ENCODE measurements around the gene AVL9.
"Not testable (repeated sequence)": the region's sequence is repeated elsewhere in the genome, so short reads cannot be mapped to it uniquely, and the experiment has no call there.

AVL9 gene

DNA sequence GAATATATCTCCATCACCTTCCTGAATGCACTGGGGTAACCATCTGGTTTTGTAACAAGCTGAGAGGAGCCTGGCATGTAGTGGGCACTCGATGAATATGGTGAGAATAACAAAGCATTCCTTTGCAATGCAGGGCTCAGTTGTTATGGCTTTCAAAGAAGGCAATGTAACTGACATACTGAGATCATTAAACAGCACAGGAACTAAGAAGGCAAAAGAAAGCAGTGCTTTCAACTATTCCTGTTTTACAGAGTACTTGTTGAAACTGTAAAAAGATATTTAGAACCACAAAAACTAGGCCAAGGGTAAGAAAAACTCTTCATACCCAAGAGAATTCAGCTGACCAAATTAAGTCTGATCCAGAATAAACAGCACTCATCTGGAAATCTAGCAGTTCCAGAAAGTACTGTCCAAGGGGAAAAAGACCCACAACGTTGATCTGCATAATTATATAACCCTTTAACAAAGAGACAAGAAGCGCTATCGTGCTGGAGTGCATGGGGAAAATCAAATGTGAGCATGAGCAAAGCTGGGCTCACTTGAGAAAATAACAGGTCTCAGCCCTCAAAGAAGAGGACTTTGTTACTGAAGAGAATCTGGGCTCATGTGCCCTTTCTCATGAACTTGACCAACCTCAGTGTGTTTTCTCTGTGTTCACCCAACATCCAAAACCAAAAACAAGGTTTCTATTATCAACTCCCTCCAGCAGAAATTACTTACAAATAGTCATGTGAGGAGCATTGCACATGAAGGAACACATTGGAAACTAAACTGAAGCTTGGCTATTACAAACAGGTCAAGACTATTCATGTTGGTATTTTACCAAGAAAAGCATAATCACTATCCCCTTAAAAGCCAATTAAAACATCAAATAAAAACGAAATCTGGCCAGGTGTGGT lies 116.2 kb downstream of the AVL9 start:
- Histone ChIP-seq H3K9me3 (ENCODE audit: control extremely low read depth in 1 of 5, control insufficient read depth in 4 of 5, insufficient read depth in 2 of 5, low read depth in 1 of 5, low read length in 4 of 5) (no peaks in the 10 kb centered on the region), H3K27me3 (replicated peaks in 2 of 5; ENCODE audit: control insufficient read depth in 4 of 5, insufficient read depth in 5 of 5, low read length in 4 of 5) (no peaks in the 10 kb centered on the region), H3K36me3 (ENCODE audit: control insufficient read depth in 4 of 4, insufficient read depth in 4 of 4, low read length in 3 of 4) (peaks cover 0 to 3% (median 1%) of the 10 kb centered on the region in 4 experiments), H3K4me3 (ENCODE audit: control insufficient read depth in 1 of 7, extremely low read depth in 1 of 7, insufficient read depth in 4 of 7, low read depth in 2 of 7, low read length in 6 of 7) (no peak overlapping the region), H3K4me1 (ENCODE audit: control extremely low read depth in 1 of 4, control insufficient read depth in 4 of 4, insufficient read depth in 4 of 4, low read length in 3 of 4) (no peaks in the 10 kb centered on the region), H3K27ac (ENCODE audit: insufficient read depth in 1 of 2, low read depth in 1 of 2, low read length in 2 of 2, poor library complexity in 1 of 2, severe bottlenecking in 2 of 2) (no peak overlapping the region)
- ChIA-PET CTCF (no interaction called here), POLR2A (no interaction called here)
- no peak for DNase-seq
- WGBS (ENCODE audit: insufficient coverage), result 90% methylated on average over 2 of the region's 5 CpGs

- Histone ChIP-seq H3K36me3 (ENCODE audit: control insufficient read depth in 4 of 4, insufficient read depth in 4 of 4, low read length in 3 of 4) (peaks cover 0 to 3% (median 2%) of the 10 kb centered on the region in 4 experiments), H3K4me1 (ENCODE audit: control extremely low read depth in 1 of 4, control insufficient read depth in 4 of 4, insufficient read depth in 4 of 4, low read length in 3 of 4) (no peaks in the 10 kb centered on the region), H3K9me3 (ENCODE audit: control extremely low read depth in 1 of 5, control insufficient read depth in 4 of 5, insufficient read depth in 2 of 5, low read depth in 1 of 5, low read length in 4 of 5) (no peaks in the 10 kb centered on the region), H3K27me3 (replicated peaks in 2 of 5; ENCODE audit: control insufficient read depth in 4 of 5, insufficient read depth in 5 of 5, low read length in 4 of 5) (no peaks in the 10 kb centered on the region), H3K4me3 (ENCODE audit: control insufficient read depth in 1 of 7, extremely low read depth in 1 of 7, insufficient read depth in 4 of 7, low read depth in 2 of 7, low read length in 6 of 7) (no peak overlapping the region), H3K27ac (ENCODE audit: insufficient read depth in 1 of 2, low read depth in 1 of 2, low read length in 2 of 2, poor library complexity in 1 of 2, severe bottlenecking in 2 of 2) (no peak overlapping the region)
- 100% methylated on average over 1 of the region's 1 CpG for WGBS (ENCODE audit: insufficient coverage)
- no peak for DNase-seq
- ChIA-PET POLR2A (no interaction called here), CTCF (no interaction called here)
Observed at GRCh38 chr7:32616625-32617024, 121.3 kb downstream of the AVL9 start.

GRCh38 chr7:32618470-32618869 lies 123.2 kb downstream of the AVL9 start:
- Histone ChIP-seq H3K9me3 (ENCODE audit: control extremely low read depth in 1 of 5, control insufficient read depth in 4 of 5, insufficient read depth in 2 of 5, low read depth in 1 of 5, low read length in 4 of 5) (no peaks in the 10 kb centered on the region), H3K36me3 (ENCODE audit: control insufficient read depth in 4 of 4, insufficient read depth in 4 of 4, low read length in 3 of 4) (peaks cover 0 to 3% (median 2%) of the 10 kb centered on the region in 4 experiments), H3K4me1 (ENCODE audit: control extremely low read depth in 1 of 4, control insufficient read depth in 4 of 4, insufficient read depth in 4 of 4, low read length in 3 of 4) (no peaks in the 10 kb centered on the region), H3K4me3 (ENCODE audit: control insufficient read depth in 1 of 7, extremely low read depth in 1 of 7, insufficient read depth in 4 of 7, low read depth in 2 of 7, low read length in 6 of 7) (no peak overlapping the region), H3K27me3 (replicated peaks in 2 of 5; ENCODE audit: control insufficient read depth in 4 of 5, insufficient read depth in 5 of 5, low read length in 4 of 5) (no peaks in the 10 kb centered on the region), H3K27ac (ENCODE audit: insufficient read depth in 1 of 2, low read depth in 1 of 2, low read length in 2 of 2, poor library complexity in 1 of 2, severe bottlenecking in 2 of 2) (no peak overlapping the region)
- 80% methylated on average over 1 of the region's 2 CpGs for WGBS (ENCODE audit: insufficient coverage)
- DNase-seq, result no peak
- ChIA-PET POLR2A (no interaction called here), CTCF (no interaction called here)

DNA sequence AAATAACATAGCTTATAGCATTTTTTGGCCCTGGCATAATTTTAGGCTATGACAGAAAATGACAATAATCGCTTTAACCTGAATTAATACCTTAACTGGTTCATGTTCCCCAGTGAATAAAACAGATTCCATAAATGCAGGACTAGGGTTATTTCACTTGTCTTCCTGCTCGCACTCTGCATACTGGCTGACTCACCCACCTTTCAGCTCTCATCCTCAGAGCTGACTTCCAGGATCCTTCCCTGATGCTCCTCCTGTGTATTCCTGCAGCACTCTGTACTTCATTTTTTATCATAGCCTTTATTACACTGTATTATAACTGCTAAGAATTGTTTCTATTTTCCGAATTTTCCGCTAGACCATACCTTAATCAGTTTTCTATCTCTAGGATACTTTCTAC lies 123.7 kb downstream of the AVL9 start:
- H3K27ac ChIP-seq (ENCODE audit: insufficient read depth in 1 of 2, low read depth in 1 of 2, low read length in 2 of 2, poor library complexity in 1 of 2, severe bottlenecking in 2 of 2), result no peak overlapping the region
- H3K4me1 ChIP-seq (ENCODE audit: control extremely low read depth in 1 of 4, control insufficient read depth in 4 of 4, insufficient read depth in 4 of 4, low read length in 3 of 4), result no peaks in the 10 kb centered on the region
- H3K27me3 ChIP-seq (replicated peaks in 2 of 5; ENCODE audit: control insufficient read depth in 4 of 5, insufficient read depth in 5 of 5, low read length in 4 of 5), result no peaks in the 10 kb centered on the region
- no peak for DNase-seq
- peaks cover 0 to 3% (median 2%) of the 10 kb centered on the region in 4 experiments for H3K36me3 ChIP-seq (ENCODE audit: control insufficient read depth in 4 of 4, insufficient read depth in 4 of 4, low read length in 3 of 4)
- ChIA-PET CTCF (no interaction called here), POLR2A (interaction anchor here (0.6 kb wide), 1 partner anchor 39 kb away, joined by 3 read pairs; no protein-coding TSS in a partner anchor)
- no peaks in the 10 kb centered on the region for H3K9me3 ChIP-seq (ENCODE audit: control extremely low read depth in 1 of 5, control insufficient read depth in 4 of 5, insufficient read depth in 2 of 5, low read depth in 1 of 5, low read length in 4 of 5)
- WGBS (ENCODE audit: insufficient coverage), result 90% methylated on average over 1 of the region's 4 CpGs
- no peak overlapping the region for H3K4me3 ChIP-seq (ENCODE audit: control insufficient read depth in 1 of 7, extremely low read depth in 1 of 7, insufficient read depth in 4 of 7, low read depth in 2 of 7, low read length in 6 of 7)

- CTCF ChIA-PET; H3K9me3 ChIP-seq (ENCODE audit: control extremely low read depth in 1 of 5, control insufficient read depth in 4 of 5, insufficient read depth in 2 of 5, low read depth in 1 of 5, low read length in 4 of 5); H3K27me3 ChIP-seq (replicated peaks in 2 of 5; ENCODE audit: control insufficient read depth in 4 of 5, insufficient read depth in 5 of 5, low read length in 4 of 5); H3K4me3 ChIP-seq (ENCODE audit: control insufficient read depth in 1 of 7, extremely low read depth in 1 of 7, insufficient read depth in 4 of 7, low read depth in 2 of 7, low read length in 6 of 7); H3K36me3 ChIP-seq (ENCODE audit: control insufficient read depth in 4 of 4, insufficient read depth in 4 of 4, low read length in 3 of 4); H3K27ac ChIP-seq (ENCODE audit: insufficient read depth in 1 of 2, low read depth in 1 of 2, low read length in 2 of 2, poor library complexity in 1 of 2, severe bottlenecking in 2 of 2); DNase-seq; H3K4me1 ChIP-seq (ENCODE audit: control extremely low read depth in 1 of 4, control insufficient read depth in 4 of 4, insufficient read depth in 4 of 4, low read length in 3 of 4): not testable (repeated sequence)
- WGBS (ENCODE audit: insufficient coverage), result no CpG with 5 or more reads among the region's 1 CpG
- POLR2A ChIA-PET, result interaction anchor here (0.6 kb wide), 1 partner anchor 39 kb away, joined by 3 read pairs; no protein-coding TSS in a partner anchor
Observed at GRCh38 chr7:32619416-32619815, 124.1 kb downstream of the AVL9 start.

DNA sequence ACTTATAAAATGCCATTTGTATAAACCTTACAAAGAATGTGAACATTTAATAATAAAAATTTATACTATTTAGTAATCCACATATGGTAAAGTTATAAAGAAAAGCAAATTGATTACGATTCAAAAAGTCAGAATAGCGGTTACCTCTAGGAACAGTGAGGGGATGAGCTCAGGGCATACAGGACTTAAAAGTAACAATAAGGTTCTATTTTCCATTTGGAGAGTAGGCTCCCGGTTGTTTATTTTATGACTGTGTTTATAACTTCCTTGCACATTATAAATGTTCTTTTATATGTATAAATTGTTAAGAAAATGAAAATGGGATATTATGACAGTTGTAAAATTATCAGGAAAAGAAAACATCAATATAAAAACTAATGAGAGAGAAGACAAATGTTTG lies 135.7 kb downstream of the AVL9 start:
- Histone ChIP-seq H3K27ac (ENCODE audit: insufficient read depth in 1 of 2, low read depth in 1 of 2, low read length in 2 of 2, poor library complexity in 1 of 2, severe bottlenecking in 2 of 2) (no peak overlapping the region), H3K9me3 (ENCODE audit: control extremely low read depth in 1 of 5, control insufficient read depth in 4 of 5, insufficient read depth in 2 of 5, low read depth in 1 of 5, low read length in 4 of 5) (no peaks in the 10 kb centered on the region), H3K4me1 (ENCODE audit: control extremely low read depth in 1 of 4, control insufficient read depth in 4 of 4, insufficient read depth in 4 of 4, low read length in 3 of 4) (no peaks in the 10 kb centered on the region), H3K36me3 (ENCODE audit: control insufficient read depth in 4 of 4, insufficient read depth in 4 of 4, low read length in 3 of 4) (no peaks in the 10 kb centered on the region), H3K27me3 (replicated peaks in 2 of 5; ENCODE audit: control insufficient read depth in 4 of 5, insufficient read depth in 5 of 5, low read length in 4 of 5) (no peaks in the 10 kb centered on the region), H3K4me3 (ENCODE audit: control insufficient read depth in 1 of 7, extremely low read depth in 1 of 7, insufficient read depth in 4 of 7, low read depth in 2 of 7, low read length in 6 of 7) (no peak overlapping the region)
- no CpG with 5 or more reads among the region's 3 CpGs for WGBS (ENCODE audit: insufficient coverage)
- ChIA-PET POLR2A (no interaction called here), CTCF (no interaction called here)
- DNase-seq, result no peak

GRCh38 chr7:32631590-32632497 lies 136.6 kb downstream of the AVL9 start:
- CTCF ChIA-PET; POLR2A ChIA-PET; H3K27ac ChIP-seq (ENCODE audit: insufficient read depth in 1 of 2, low read depth in 1 of 2, low read length in 2 of 2, poor library complexity in 1 of 2, severe bottlenecking in 2 of 2); H3K4me3 ChIP-seq (ENCODE audit: control insufficient read depth in 1 of 7, extremely low read depth in 1 of 7, insufficient read depth in 4 of 7, low read depth in 2 of 7, low read length in 6 of 7); H3K9me3 ChIP-seq (ENCODE audit: control extremely low read depth in 1 of 5, control insufficient read depth in 4 of 5, insufficient read depth in 2 of 5, low read depth in 1 of 5, low read length in 4 of 5); H3K36me3 ChIP-seq (ENCODE audit: control insufficient read depth in 4 of 4, insufficient read depth in 4 of 4, low read length in 3 of 4); H3K4me1 ChIP-seq (ENCODE audit: control extremely low read depth in 1 of 4, control insufficient read depth in 4 of 4, insufficient read depth in 4 of 4, low read length in 3 of 4); H3K27me3 ChIP-seq (replicated peaks in 2 of 5; ENCODE audit: control insufficient read depth in 4 of 5, insufficient read depth in 5 of 5, low read length in 4 of 5); DNase-seq: not testable (repeated sequence)
- WGBS (ENCODE audit: insufficient coverage), result no CpG with 5 or more reads among the region's 5 CpGs

All from common myeloid progenitor, CD34-positive (primary cell).